ENCODE results near the gene NEK6. TPM values are rescaled to one million over a fixed set of nuclear protein-coding genes. Genes with fewer than 3 reads are reported as not detected.

Gene NEK6
- polyA plus RNA-seq, 1 experiment, result 128 TPM

GRCh38 chr9:124350494-124351263 lies 92.9 kb downstream of the NEK6 start:
- POLR2A ChIA-PET, result interaction anchor here (0.5 to 0.7 kb wide), 3 partner anchors 40 to 90 kb away, joined by 3 read pairs; no protein-coding TSS in a partner anchor
- CTCF ChIA-PET, result no interaction called here
- DNase-seq (ENCODE audit: low read depth, low spot score), result no peak

GRCh38 chr9:124351672-124352468 lies 94.1 kb downstream of the NEK6 start:
- POLR2A ChIA-PET, result no interaction called here
- TF ChIP-seq CTCF (IDR thresholded peaks at IDR 0.05; ENCODE audit: low read depth, low read length), result no peak
- Histone ChIP-seq H3K4me3 (ENCODE audit: low read depth, low read length) (no peak overlapping the region), H3K9me3 (ENCODE audit: control insufficient read depth, insufficient read depth, low read length) (no peaks in the 10 kb centered on the region), H3K27ac (ENCODE audit: low read depth, low read length) (peak overlapping the region; percentile 48), H3K27me3 (ENCODE audit: control insufficient read depth, insufficient read depth, low read length) (no peaks in the 10 kb centered on the region)
- CTCF ChIA-PET, result interaction anchor here (1.0 kb wide), 1 partner anchor 36 kb away, joined by 3 read pairs; no protein-coding TSS in a partner anchor
- no peak for DNase-seq (ENCODE audit: low read depth, low spot score)

More at GRCh38 chr9:124350494-124351263, 92.9 kb downstream of the NEK6 start:
- Histone ChIP-seq H3K9me3 (ENCODE audit: control insufficient read depth, insufficient read depth, low read length) (no peaks in the 10 kb centered on the region), H3K27ac (ENCODE audit: low read depth, low read length) (no peak overlapping the region), H3K27me3 (ENCODE audit: control insufficient read depth, insufficient read depth, low read length) (no peaks in the 10 kb centered on the region), H3K4me3 (ENCODE audit: low read depth, low read length) (no peak overlapping the region)
- TF ChIP-seq CTCF (IDR thresholded peaks at IDR 0.05; ENCODE audit: low read depth, low read length), result no peak

GRCh38 chr9:124352616-124353015 lies 94.9 kb downstream of the NEK6 start:
- H3K9me3 ChIP-seq (ENCODE audit: control insufficient read depth, insufficient read depth, low read length), result no peaks in the 10 kb centered on the region
- H3K4me3 ChIP-seq (ENCODE audit: low read depth, low read length), result no peak overlapping the region
- ChIA-PET POLR2A (interaction anchor here (1.0 kb wide), 1 partner anchor 10 kb away, joined by 3 read pairs; no protein-coding TSS in a partner anchor), CTCF (interaction anchor here (1.0 kb wide), 1 partner anchor 35 kb away, joined by 3 read pairs; no protein-coding TSS in a partner anchor)
- no peak for TF ChIP-seq CTCF (IDR thresholded peaks at IDR 0.05; ENCODE audit: low read depth, low read length)
- H3K27me3 ChIP-seq (ENCODE audit: control insufficient read depth, insufficient read depth, low read length), result no peaks in the 10 kb centered on the region
- no peak for DNase-seq (ENCODE audit: low read depth, low spot score)
- peak overlapping the region; percentile 31 for H3K27ac ChIP-seq (ENCODE audit: low read depth, low read length)

GRCh38 chr9:124353166-124353768 lies 95.5 kb downstream of the NEK6 start:
- CTCF ChIA-PET, result interaction anchor here (1.0 kb wide), 1 partner anchor 34 kb away, joined by 3 read pairs; no protein-coding TSS in a partner anchor
- TF ChIP-seq CTCF (IDR thresholded peaks at IDR 0.05; ENCODE audit: low read depth, low read length), result no peak
- peak overlapping the region; percentile 73 for H3K27ac ChIP-seq (ENCODE audit: low read depth, low read length)

More at GRCh38 chr9:124353166-124353768, 95.5 kb downstream of the NEK6 start:
- H3K27me3 ChIP-seq (ENCODE audit: control insufficient read depth, insufficient read depth, low read length), result no peaks in the 10 kb centered on the region
- POLR2A ChIA-PET, result interaction anchor here (1.0 kb wide), 1 partner anchor 11 kb away, joined by 3 read pairs; no protein-coding TSS in a partner anchor
- H3K9me3 ChIP-seq (ENCODE audit: control insufficient read depth, insufficient read depth, low read length), result no peaks in the 10 kb centered on the region
- no peak for DNase-seq (ENCODE audit: low read depth, low spot score)
- no peak overlapping the region for H3K4me3 ChIP-seq (ENCODE audit: low read depth, low read length)

Measured in AG04450 (cell line).